Hepatocyte (in vitro differentiated cells): Measurements from ENCODE around the gene VGF. TPM values are rescaled to one million over a fixed set of nuclear protein-coding genes. Genes with fewer than 3 reads are reported as not detected.

ENCODE experiments used
- DNase-seq: peaks from one replicate; pipeline ENCODE4 v3.0.0-alpha.2; 2016; ENCODE audit warnings: low spot score
- H2AFZ ChIP-seq: fragments of 200-600 bp; sonication (generic); 2 replicates; pipeline ENCODE4 v1.6.0; 2016; ENCODE audit warnings: antibody characterized with exemption, mild to moderate bottlenecking
- H3K27ac ChIP-seq: fragments of 200-600 bp; sonication (generic); 2 replicates; pipeline ENCODE4 v1.5.1; 2016; ENCODE audit warnings: mild to moderate bottlenecking
- H3K27me3 ChIP-seq: fragments of 200-600 bp; sonication (generic); 2 replicates; pipeline ENCODE4 v1.6.1; 2016
- H3K36me3 ChIP-seq: fragments of 200-600 bp; sonication (generic); replicated peaks from 2 replicates; pipeline ENCODE4 v1.5.1; 2016; ENCODE audit warnings: low read depth; ENCODE audit not compliant: insufficient read depth
- H3K4me1 ChIP-seq: fragments of 200-600 bp; sonication (generic); 2 replicates; pipeline ENCODE4 v1.5.1; 2016; ENCODE audit warnings: mild to moderate bottlenecking, moderate library complexity; ENCODE audit not compliant: insufficient read depth
- H3K4me2 ChIP-seq: fragments of 200-600 bp; sonication (generic); 2 replicates; pipeline ENCODE4 v1.6.0; 2016
- H3K4me3 ChIP-seq: fragments of 200-600 bp; sonication (generic); 2 replicates; pipeline ENCODE4 v1.5.1; 2016; ENCODE audit warnings: mild to moderate bottlenecking
- H3K79me2 ChIP-seq: fragments of 200-600 bp; sonication (generic); 2 replicates; pipeline ENCODE4 v1.6.0; 2017; ENCODE audit warnings: mild to moderate bottlenecking
- H3K9me2 ChIP-seq: fragments of 200-600 bp; sonication (generic); replicated peaks from 2 replicates; pipeline ENCODE4 v1.6.0; 2017; ENCODE audit warnings: mild to moderate bottlenecking; ENCODE audit not compliant: insufficient read depth
- H3K9me3 ChIP-seq: fragments of 200-600 bp; sonication (generic); 2 replicates; pipeline ENCODE4 v1.5.1; 2016; ENCODE audit warnings: low read depth, mild to moderate bottlenecking
- H4K20me1 ChIP-seq: fragments of 200-600 bp; sonication (generic); 2 replicates; pipeline ENCODE4 v1.6.0; 2016; ENCODE audit warnings: mild to moderate bottlenecking; ENCODE audit not compliant: insufficient read depth, poor library complexity, severe bottlenecking
- EZH2 ChIP-seq: fragments of 200-600 bp; sonication (generic); IDR thresholded peaks from 2 replicates; pipeline ENCODE4 v1.6.1; 2016; ENCODE audit warnings: antibody characterized with exemption, mild to moderate bottlenecking, borderline replicate concordance
- EZH2phosphoT487 ChIP-seq: fragments of 200-600 bp; sonication (generic); IDR thresholded peaks from one replicate; pipeline ENCODE4 v1.6.1; 2018; ENCODE audit warnings: antibody characterized with exemption, mild to moderate bottlenecking, low read depth, moderate library complexity; ENCODE audit not compliant: unreplicated experiment, severe bottlenecking
- WGBS: methylation state at CpG from one replicate; pipeline ENCODE4 v1.1.6; 2016; ENCODE audit warnings: low lambda C conversion rate; ENCODE audit errors: missing lambda C conversion rate; 5-methylcytosine and 5-hydroxymethylcytosine counted together
- polyA plus RNA-seq: library from polyadenylated mRNA; unstranded; fragments of >200 nt; fragmentation: Nextera tagmentation; extraction: Ambion mirVana; gene quantifications from 2 replicates; pipeline ENCODE4 v1.2.1, GENCODE V29; 2016
- total RNA-seq: library from RNA; depleted of rRNA; stranded (reverse); fragments of >200 nt; gene quantifications from 2 replicates; pipeline ENCODE4 v1.2.3, GENCODE V29; 2014
- TF ChIP-seq, protein P1 (sequence below): fragments of 200-600 bp; sonication (generic); IDR thresholded peaks from 2 replicates; pipeline ENCODE4 v1.5.1; 2016; ENCODE audit warnings: antibody characterized with exemption, mild to moderate bottlenecking; ENCODE audit not compliant: poor library complexity

VGF gene
- total and polyA plus RNA-seq, 2 experiments from 2014 or later: 0.19 to 0.30 TPM

- Histone ChIP-seq H4K20me1 (peaks cover 12% of the 10 kb centered on the region), H3K27ac (no peak overlapping the region), H3K79me2 (no peaks in the 10 kb centered on the region), H2AFZ (no peak overlapping the region), H3K4me3 (peak overlapping the region; percentile 1), H3K4me2 (peak overlapping the region; percentile 74), H3K27me3 (peaks cover 82% of the 10 kb centered on the region), H3K36me3 (no peaks in the 10 kb centered on the region), H3K9me3 (no peaks in the 10 kb centered on the region), H3K4me1 (peaks cover 25% of the 10 kb centered on the region), H3K9me2 (no peaks in the 10 kb centered on the region)
- TF ChIP-seq, protein P1, sequence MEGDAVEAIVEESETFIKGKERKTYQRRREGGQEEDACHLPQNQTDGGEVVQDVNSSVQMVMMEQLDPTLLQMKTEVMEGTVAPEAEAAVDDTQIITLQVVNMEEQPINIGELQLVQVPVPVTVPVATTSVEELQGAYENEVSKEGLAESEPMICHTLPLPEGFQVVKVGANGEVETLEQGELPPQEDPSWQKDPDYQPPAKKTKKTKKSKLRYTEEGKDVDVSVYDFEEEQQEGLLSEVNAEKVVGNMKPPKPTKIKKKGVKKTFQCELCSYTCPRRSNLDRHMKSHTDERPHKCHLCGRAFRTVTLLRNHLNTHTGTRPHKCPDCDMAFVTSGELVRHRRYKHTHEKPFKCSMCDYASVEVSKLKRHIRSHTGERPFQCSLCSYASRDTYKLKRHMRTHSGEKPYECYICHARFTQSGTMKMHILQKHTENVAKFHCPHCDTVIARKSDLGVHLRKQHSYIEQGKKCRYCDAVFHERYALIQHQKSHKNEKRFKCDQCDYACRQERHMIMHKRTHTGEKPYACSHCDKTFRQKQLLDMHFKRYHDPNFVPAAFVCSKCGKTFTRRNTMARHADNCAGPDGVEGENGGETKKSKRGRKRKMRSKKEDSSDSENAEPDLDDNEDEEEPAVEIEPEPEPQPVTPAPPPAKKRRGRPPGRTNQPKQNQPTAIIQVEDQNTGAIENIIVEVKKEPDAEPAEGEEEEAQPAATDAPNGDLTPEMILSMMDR: no peak
- TF ChIP-seq EZH2: peak; percentile 52
- DNase-seq: no peak
- 3% methylated on average over 27 of the region's 38 CpGs for WGBS
Measured at GRCh38 chr7:101165958-101166647, 734 bp upstream of the VGF start.

GRCh38 chr7:101164071-101164840 lies 1.1 kb downstream of the VGF start:
- 3% methylated on average over 71 of the region's 75 CpGs for WGBS
- Histone ChIP-seq H3K4me3 (no peak overlapping the region), H3K9me2 (no peaks in the 10 kb centered on the region), H3K27ac (no peak overlapping the region), H3K27me3 (peaks cover 63% of the 10 kb centered on the region), H3K79me2 (no peaks in the 10 kb centered on the region), H2AFZ (no peak overlapping the region), H3K36me3 (no peaks in the 10 kb centered on the region), H4K20me1 (peaks cover 12% of the 10 kb centered on the region), H3K9me3 (no peaks in the 10 kb centered on the region), H3K4me1 (peaks cover 22% of the 10 kb centered on the region), H3K4me2 (peak overlapping the region; percentile 74)
- TF ChIP-seq EZH2phosphoT487 (no peak), EZH2 (peak; percentile 82)
- TF ChIP-seq, protein P1: no peak
- peak; percentile 79 for DNase-seq

DNA sequence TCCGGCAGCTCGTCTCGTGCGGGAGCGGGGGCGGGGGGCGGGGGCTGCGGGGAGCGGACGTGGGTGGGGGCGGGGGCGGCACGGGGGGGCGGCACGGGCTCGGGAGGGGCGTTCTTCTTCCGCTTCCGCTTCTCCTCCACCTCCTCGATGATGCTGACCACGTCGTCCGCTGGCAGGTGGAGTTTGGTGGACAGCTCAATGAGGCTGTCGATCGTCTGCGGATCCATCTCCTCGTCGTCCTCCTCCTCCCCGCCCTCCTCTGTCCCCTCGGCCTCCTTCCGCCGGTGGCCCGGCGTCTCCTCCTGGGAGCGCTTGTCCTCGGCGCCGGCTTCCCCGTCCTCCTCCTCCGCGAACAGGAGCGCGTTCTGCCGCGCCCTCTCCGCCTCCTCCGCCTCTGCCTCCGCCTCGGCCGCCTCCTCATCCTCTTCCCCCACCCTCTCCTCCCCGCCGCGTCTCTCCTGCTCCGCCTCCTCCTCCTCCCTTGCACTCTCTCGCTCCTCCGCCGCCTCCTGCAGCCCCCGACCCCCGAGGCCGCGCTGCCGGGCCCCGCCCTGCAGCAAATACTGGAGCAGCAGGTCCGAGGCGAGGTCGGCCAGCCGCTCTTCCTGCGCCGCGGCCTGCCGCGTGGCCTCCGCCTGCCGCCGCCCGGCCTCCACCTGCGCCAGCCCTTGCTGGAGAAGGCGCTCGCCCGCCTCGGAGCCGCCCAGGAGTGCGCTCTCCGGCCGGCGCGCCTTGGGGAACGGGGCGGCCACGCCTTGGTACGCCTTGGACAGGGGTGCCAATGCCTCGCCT lies 1.9 kb downstream of the VGF start:
- DNase-seq: no peak
- H3K4me3 ChIP-seq: peak overlapping the region; percentile 23
- no peaks in the 10 kb centered on the region for H3K9me3 ChIP-seq
- H3K27me3 ChIP-seq: peaks cover 55% of the 10 kb centered on the region
- 1% methylated on average over 42 of the region's 92 CpGs for WGBS
- peaks cover 22% of the 10 kb centered on the region for H3K4me1 ChIP-seq
- H3K79me2 ChIP-seq: no peaks in the 10 kb centered on the region
- no peaks in the 10 kb centered on the region for H3K36me3 ChIP-seq
- peaks cover 12% of the 10 kb centered on the region for H4K20me1 ChIP-seq
- no peak overlapping the region for H3K27ac ChIP-seq
- H3K9me2 ChIP-seq: no peaks in the 10 kb centered on the region
- H2AFZ ChIP-seq: no peak overlapping the region
- TF ChIP-seq, protein P1: no peak
- TF ChIP-seq EZH2 (no peak), EZH2phosphoT487 (no peak)
- H3K4me2 ChIP-seq: peak overlapping the region; percentile 74
